ENCODE data around the gene RABEP1. TPM values are rescaled to one million over a fixed set of nuclear protein-coding genes. Genes with fewer than 3 reads are reported as not detected.

The RABEP1 gene
- total and polyA plus RNA-seq, 4 donors: 14.9 to 38.2 (median 25.1) TPM

- 94 to 96% methylated on average over 4 of the region's 4 CpGs for WGBS, 2 donors
- H3K9ac ChIP-seq (ENCODE audit: insufficient read depth in 1 of 2, low read length in 2 of 2): no peak overlapping the region
- no peak for TF ChIP-seq CTCF (IDR thresholded peaks at IDR 0.05; ENCODE audit: control extremely low read depth, extremely low read depth)
- ATAC-seq (ENCODE audit: insufficient read depth, low FRiP score) (no peak), DNase-seq (no peak)
- no peak overlapping the region for H3K27ac ChIP-seq (ENCODE audit: low read depth in 1 of 2, low read length in 1 of 2)
- H3K9me3 ChIP-seq (ENCODE audit: control insufficient read depth in 4 of 4, insufficient read depth in 3 of 4, low read length in 3 of 4): no peaks in the 10 kb centered on the region
- no peaks in the 10 kb centered on the region for H3K27me3 ChIP-seq (ENCODE audit: control insufficient read depth in 3 of 3, insufficient read depth in 3 of 3, low read length in 2 of 3)
- no peaks in the 10 kb centered on the region for H3K4me1 ChIP-seq (ENCODE audit: control insufficient read depth in 5 of 5, insufficient read depth in 5 of 5, low read length in 5 of 5)
- peaks cover 19 to 47% (median 37%) of the 10 kb centered on the region in 4 donors for H3K36me3 ChIP-seq (ENCODE audit: control insufficient read depth in 4 of 4, insufficient read depth in 4 of 4, low read length in 4 of 4)
- H3K4me3 ChIP-seq: no peak overlapping the region
Measured at GRCh38 chr17:5370411-5370810, 88.3 kb downstream of the RABEP1 start.

DNA sequence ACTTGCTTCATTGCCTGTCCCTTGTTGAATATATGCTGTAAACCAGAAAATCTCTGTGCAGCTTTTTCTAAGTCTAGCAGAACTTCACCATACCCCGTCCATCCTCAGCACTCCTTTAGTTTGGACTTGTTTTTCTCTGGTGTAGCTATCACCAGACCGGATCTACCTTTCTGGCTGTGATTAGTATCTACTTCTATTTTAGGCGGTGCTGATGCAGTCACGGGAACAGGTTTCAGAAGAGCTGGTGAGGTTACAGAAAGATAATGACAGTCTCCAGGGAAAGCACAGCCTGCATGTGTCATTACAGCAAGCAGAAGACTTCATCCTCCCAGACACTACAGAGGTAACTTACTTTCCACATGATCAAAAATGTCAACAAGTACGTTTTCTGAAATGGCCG, 91.0 kb downstream of the RABEP1 start:
- TF ChIP-seq CTCF (IDR thresholded peaks at IDR 0.05; ENCODE audit: control extremely low read depth, extremely low read depth): no peak
- Histone ChIP-seq H3K27me3 (ENCODE audit: control insufficient read depth in 3 of 3, insufficient read depth in 3 of 3, low read length in 2 of 3) (no peaks in the 10 kb centered on the region), H3K27ac (ENCODE audit: low read depth in 1 of 2, low read length in 1 of 2) (no peak overlapping the region), H3K9me3 (ENCODE audit: control insufficient read depth in 4 of 4, insufficient read depth in 3 of 4, low read length in 3 of 4) (no peaks in the 10 kb centered on the region), H3K36me3 (ENCODE audit: control insufficient read depth in 4 of 4, insufficient read depth in 4 of 4, low read length in 4 of 4) (peaks cover 25 to 42% (median 36%) of the 10 kb centered on the region in 4 donors), H3K4me1 (ENCODE audit: control insufficient read depth in 5 of 5, insufficient read depth in 5 of 5, low read length in 5 of 5) (no peaks in the 10 kb centered on the region), H3K9ac (ENCODE audit: insufficient read depth in 1 of 2, low read length in 2 of 2) (no peak overlapping the region), H3K4me3 (no peak overlapping the region)
- DNase-seq (no peak), ATAC-seq (ENCODE audit: insufficient read depth, low FRiP score) (no peak)
- 84 to 86% methylated on average over 6 of the region's 6 CpGs for WGBS, 2 donors

DNA sequence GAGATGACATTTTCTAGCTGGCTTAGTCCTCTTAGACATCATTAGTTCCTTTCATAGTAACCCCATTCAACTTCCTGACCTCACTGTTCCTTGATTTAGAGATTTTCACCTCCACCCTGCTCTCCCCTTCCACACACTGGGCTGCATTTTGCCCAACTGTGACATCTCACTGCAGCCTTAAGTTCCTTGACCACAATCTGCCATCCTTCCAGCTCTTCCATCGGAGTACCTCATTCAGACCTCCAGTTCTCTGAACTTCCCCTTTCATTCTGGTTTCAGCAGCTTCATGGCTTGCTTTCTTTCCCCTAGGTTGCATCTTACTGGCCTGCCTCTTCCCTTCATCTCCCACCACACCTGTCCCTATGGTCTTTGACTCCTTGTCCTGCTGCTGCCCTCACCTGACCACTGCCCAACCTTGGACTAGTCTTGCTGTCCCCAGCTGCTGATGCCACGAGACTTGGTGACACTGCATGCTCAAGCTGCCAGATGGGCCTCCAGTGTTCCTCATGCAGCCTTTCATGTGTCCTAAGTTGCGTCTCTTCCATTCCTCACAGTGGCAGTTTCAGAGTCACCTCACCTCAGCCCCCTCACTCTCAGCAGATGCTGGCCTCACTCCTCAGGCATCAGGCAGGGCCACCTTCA, 96.6 kb downstream of the RABEP1 start:
- Histone ChIP-seq H3K4me1 (ENCODE audit: control insufficient read depth in 5 of 5, insufficient read depth in 5 of 5, low read length in 5 of 5) (peaks cover 0 to 3% (median 0%) of the 10 kb centered on the region in 5 donors), H3K27me3 (ENCODE audit: control insufficient read depth in 3 of 3, insufficient read depth in 3 of 3, low read length in 2 of 3) (no peaks in the 10 kb centered on the region), H3K9ac (ENCODE audit: insufficient read depth in 1 of 2, low read length in 2 of 2) (no peak overlapping the region), H3K27ac (ENCODE audit: low read depth in 1 of 2, low read length in 1 of 2) (no peak overlapping the region), H3K9me3 (ENCODE audit: control insufficient read depth in 4 of 4, insufficient read depth in 3 of 4, low read length in 3 of 4) (peaks cover 0 to 5% (median 0%) of the 10 kb centered on the region in 4 donors), H3K36me3 (ENCODE audit: control insufficient read depth in 4 of 4, insufficient read depth in 4 of 4, low read length in 4 of 4) (peaks cover 31 to 60% (median 56%) of the 10 kb centered on the region in 4 donors), H3K4me3 (no peak overlapping the region)
- 83 to 91% methylated on average over 3 of the region's 3 CpGs for WGBS, 2 donors
- no peak for TF ChIP-seq CTCF (IDR thresholded peaks at IDR 0.05; ENCODE audit: control extremely low read depth, extremely low read depth)
- ATAC-seq (ENCODE audit: insufficient read depth, low FRiP score) (no peak), DNase-seq (no peak)
